Nucleus accumbens (tissue), 56 donors: ENCODE results near the gene CLPTM1L.
A peak's percentile ranks its signal among the peaks of the same experiment; 100 is the strongest.
"Not testable (repeated sequence)": the region's sequence is repeated elsewhere in the genome, so short reads cannot be mapped to it uniquely, and the experiment has no call there.

Experiments
- DNase-seq, 56 donors: peaks; one replicate each; lab custom pipeline; 2025; lab: John Stamatoyannopoulos, UW

CLPTM1L gene

DNA sequence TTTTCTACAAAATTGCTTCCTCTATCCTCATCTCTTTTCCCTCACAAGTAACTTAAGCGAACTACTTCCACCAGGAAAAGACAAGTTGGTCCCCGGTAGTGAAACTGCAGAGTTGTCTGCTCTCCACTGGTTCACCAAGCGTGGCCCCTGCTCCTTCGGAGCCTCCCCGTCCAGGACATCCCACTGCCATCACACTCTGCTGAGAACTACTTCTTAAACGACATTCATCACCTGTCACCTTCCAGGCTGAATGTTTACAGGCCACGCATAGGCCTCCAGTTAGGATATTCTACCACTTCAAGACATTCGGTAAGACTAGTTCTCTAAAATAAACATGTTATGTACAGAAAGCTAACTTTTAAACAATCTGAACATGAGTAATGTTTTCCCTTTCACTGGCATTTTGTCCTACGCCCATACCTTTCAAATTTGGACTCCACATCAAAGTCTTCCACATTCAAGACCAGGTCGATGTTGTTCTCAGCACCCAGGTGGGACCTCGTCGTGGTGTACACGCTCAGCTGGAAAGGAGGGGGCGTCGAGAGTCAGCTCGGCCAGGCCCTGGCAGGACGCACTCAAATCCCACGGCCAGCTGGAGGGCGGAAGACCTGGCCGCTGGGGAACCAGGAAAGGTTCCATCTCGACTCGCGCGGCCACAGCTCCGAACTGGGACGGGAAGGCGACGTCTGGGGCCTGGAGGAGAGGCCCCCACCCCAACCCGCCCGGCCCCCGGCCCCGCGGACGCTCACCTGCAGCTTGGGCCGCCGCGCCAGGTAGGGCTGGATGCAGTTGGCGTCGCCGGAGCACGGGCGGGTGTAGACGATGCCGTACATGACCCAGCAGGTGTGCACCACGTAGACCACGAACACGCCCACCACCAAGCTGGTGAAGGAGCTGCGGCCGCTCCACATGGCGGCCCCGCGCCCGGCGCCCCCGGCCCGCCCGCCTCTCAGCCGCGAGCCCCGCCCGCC is 683 bp downstream of the CLPTM1L start:
- DNase-seq, result peak in 6 of 56 donors; percentile 19 to 54 (median 34)

DNA sequence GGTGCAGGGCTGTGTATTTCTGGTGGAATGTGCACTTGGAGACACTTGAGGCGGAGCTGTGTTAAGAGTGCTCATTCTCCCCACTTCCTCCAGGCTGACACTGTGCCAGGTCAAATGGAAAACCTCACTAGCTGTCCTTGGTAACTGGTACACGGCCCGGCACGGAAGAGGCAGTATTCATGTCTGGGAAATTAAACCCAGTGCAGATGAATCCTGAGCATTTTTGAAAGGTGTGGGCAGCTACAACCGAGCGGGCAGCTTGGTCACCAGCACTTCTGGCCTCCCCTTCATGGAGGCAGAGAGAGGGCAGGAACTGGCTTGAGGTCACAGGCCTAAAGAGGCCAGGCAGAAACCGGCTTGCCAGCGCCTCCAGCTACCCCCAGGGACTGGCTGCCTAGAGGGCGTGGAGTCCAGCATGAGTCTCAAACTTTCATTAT is 1.6 kb downstream of the CLPTM1L start:
- DNase-seq, result no peak

DNA sequence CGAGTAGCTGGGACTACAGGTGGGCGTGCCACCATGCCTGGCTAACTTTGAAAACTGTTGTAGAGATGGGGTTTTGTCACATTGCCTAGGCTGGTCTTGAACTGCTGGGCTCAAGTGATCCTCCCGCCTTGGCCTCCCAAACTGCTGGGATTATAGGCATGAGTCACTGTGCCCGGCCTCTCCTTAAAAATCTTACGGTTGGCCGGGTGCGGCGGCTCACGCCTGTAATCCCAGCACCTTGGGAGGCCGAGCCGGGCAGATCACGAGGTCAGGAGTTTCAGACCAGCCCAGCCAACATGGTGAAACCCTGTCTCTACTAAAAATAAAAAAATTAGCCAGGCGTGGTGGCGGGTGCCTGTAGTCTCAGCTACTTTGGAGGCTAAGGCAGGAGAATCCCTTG is 2.2 kb downstream of the CLPTM1L start:
- DNase-seq, result not testable (repeated sequence)

DNA sequence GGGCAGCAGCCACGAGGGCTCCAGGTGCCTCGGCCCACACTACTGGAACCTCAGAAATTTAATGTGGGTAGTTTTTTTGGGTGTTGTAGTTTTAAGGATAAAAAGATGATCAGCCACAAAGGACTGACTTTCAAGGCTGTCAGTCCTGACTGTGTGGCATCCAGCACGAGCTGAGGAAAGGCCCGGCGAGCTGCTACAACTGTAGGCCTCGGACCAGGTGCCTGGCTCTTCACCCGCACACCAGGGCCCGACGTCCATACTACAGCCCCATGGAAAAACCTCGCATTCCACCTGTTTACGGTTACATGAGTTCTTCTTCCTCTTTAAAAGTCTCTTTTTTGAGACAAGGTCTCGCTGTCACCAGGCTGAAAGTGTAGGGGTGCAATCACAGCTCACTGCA is 2.6 kb downstream of the CLPTM1L start:
- no peak for DNase-seq

DNA sequence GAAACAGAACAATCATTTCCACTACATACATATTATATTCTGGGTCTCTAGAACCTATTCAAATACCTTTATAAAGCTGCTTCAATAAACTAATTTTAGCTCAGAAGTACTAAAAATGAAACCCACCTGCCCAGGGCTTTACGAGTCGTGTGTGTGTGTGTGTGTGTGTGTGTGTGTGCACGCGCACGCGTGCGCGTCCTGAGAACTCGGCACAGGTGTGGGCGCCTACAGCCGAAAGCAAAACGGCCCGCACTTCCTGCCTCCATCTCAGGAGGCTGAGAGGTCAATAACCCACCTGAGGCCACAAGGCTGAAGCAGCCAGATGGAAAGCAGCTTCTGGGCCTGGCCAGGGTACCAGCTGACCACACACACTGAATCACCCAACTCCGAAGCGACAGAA is 3.0 kb downstream of the CLPTM1L start:
- no peak for DNase-seq

DNA sequence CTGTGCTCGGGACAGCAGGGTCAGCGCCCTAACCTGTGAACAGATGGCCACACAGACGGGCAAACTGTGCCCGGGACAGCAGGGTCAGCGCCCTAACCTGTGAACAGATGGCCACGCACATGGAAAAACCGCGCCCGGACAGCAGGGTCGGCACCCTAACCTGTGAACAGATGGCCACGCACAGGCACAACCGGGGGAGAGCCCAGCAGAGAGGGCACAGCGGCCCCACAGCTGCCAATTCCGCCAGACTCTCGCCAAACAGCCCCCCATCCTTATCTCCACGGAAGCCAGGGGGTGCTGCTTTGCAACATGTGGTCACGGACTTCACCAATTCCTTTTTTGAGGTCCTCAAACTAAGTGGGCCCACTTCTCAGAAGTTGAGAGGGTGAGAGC is 5.1 kb downstream of the CLPTM1L start:
- not testable (repeated sequence) for DNase-seq

DNA sequence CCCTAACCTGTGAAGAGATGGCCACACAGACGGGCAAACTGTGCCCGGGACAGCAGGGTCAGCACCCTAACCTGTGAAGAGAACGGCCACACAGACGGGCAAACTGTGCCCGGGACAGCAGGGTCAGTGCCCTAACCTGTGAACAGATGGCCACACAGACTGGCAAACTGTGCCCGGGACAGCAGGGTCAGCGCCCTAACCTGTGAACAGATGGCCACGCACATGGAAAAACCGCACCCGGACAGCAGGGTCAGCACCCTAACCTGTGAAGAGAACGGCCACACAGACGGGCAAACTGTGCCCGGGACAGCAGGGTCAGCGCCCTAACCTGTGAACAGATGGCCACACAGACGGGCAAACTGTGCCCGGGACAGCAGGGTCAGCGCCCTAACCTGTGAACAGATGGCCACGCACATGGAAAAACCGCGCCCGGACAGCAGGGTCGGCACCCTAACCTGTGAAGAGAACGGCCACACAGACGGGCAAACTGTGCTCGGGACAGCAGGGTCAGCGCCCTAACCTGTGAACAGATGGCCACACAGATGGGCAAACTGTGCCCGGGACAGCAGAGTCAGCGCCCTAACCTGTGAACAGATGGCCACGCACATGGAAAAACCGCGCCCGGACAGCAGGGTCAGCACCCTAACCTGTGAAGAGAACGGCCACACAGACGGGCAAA is 5.6 kb downstream of the CLPTM1L start:
- not testable (repeated sequence) for DNase-seq

DNA sequence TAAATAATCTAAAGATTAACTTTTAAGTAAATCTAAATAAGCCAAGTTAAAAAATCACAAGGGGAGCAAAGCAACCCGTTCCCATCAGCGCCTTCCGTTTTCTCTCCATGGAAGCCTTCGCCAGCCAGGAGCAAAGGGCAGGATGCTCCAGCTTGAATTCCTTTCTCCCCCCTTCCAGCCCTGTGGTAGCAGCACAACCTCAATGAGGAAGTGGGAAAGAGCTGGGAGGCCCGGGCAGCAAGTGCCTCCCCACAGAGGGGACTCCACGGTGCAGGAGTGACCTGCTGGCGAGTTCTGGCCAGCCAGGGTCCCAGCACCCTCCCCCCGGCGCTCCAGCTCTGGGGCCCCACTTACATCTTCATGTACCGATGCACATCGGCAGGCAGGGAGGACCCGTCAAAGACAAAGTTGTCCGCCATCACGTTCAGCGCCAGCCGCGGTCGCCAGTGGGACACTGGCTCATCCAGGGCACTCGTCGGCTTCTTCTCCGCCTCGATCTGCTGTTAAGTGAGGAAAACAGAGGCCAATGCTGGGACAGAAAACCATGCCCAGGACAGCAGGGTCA is 6.3 kb downstream of the CLPTM1L start:
- DNase-seq, result no peak

DNA sequence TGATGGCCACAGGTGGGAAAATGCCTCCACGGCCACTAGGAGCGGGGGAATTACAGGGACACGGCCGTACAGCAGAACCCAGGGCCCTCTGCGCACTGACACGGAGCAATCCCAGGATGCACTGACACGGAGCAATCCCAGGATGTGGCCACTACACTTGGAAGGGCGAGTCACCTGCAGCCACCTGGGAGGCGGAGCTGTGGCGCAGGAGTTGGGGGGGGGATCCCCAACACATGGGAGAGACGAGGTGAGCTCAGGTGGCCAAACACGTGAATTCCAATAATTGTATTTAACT is 6.8 kb downstream of the CLPTM1L start:
- no peak for DNase-seq

DNA sequence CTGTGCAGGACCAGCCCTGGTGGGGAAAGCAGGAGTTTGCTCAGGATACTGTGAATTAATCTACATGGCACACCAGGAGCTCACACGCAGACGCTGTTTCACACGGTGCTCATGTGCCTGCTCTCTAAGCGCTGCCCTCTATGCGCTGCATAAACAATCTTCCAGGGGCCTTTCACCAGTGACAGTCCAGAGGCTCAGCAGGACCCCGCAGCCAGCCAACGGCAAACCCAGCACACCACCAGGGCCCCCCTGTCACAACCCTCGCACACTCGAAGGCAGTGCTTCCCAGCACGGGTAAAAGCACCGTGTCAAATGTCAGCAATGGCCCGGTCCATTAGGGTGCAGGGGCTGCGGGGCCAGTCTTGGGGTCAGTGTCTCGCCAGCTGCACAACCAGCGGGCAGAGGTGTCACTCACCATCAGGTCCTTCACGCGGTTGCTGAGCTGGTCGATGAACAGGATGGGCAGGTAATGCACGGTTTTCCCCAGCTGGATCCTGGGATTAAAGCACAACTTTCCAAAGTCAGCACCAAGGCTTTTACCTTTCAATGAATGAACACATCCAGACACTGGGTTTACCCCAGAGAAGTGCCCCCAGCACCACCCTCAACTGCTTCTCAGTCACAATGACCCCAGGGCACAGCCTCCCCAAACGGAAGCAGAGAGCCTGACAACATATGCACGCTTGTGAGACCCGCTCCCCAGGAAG is 7.3 kb downstream of the CLPTM1L start:
- no peak for DNase-seq

DNA sequence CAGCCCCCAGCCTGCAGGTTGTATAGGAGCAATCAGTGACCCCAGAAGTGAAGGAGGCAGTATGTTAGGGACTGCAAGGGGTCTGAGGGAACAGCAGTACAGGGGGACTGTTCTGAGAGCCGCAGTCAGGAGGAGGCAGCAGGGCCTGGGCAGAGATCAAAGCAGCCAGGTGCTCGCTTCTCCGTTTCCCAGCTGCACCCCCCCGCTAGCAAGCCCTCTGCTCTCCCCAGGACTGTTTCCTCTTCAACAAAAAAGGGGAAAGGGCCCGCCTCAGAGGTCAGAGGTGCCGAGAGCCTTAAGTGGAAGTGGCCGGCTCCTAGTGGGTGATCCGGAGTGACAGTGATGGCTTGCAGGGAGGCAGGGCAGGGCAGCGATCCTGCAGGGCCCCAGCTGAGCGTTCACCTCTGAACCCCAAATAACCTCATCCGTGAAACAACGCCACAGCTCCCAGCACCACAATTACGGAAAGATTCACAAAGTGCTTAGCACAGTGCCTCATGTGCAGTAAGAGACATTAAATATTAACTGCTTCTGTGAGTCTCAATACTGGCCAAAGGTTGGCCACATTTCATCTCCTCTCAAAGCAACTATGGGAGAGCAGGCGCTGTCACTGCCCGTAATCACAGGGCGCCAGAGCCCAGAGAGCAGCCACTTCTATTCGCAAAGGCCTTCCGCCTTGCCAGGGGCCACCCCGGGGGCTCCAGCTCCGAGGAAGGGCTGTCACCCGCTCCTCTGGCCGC is 8.0 kb downstream of the CLPTM1L start:
- no peak for DNase-seq

DNA sequence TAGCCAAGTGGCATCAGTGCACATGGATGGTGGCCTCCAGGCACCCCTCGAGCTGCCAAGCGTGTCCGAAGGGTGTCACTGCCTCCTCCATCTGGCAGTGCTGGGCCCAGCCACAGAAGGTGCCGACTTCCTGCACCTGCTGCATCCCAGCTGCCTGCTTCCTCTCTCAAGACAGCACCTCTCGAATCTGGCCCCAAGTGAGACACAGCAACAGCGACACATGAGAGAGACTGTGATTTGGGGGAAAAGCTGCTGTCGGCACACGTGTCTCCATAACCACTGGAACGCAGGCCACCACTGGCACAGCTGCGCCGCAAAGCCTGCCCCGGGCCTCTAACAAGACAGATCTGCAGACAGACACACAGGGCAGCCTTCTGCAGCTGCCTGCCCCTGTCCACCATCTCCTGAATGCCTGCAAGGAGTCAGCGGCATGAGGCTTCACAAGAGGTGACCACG is 8.8 kb downstream of the CLPTM1L start:
- no peak for DNase-seq

DNA sequence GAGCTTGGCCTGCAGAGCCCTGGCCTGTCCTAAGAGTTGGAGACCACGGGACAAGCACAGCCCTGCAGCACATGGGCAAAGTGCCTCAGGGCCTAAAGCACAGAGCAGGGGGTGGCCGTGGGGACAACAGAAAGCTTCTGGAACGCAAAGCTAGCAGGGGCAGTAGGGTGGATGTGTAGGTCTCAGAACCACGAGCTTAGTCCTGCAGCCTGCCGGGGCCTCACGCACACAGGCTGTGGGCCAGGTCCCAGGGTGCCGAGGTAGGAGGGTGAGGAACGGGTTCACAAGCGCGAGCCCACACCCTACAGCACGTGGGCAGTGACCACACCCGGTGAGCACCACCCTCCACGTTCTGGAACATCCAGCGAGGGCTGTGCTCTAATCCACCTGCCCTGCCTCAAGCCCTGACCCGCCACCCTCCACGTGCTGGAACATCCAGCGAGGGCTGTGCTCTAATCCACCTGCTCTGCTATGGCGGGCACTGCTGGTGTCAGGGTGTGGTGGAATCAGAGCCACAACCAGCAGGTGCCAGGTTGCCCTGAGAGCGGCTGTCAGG is 9.3 kb downstream of the CLPTM1L start:
- no peak for DNase-seq

DNA sequence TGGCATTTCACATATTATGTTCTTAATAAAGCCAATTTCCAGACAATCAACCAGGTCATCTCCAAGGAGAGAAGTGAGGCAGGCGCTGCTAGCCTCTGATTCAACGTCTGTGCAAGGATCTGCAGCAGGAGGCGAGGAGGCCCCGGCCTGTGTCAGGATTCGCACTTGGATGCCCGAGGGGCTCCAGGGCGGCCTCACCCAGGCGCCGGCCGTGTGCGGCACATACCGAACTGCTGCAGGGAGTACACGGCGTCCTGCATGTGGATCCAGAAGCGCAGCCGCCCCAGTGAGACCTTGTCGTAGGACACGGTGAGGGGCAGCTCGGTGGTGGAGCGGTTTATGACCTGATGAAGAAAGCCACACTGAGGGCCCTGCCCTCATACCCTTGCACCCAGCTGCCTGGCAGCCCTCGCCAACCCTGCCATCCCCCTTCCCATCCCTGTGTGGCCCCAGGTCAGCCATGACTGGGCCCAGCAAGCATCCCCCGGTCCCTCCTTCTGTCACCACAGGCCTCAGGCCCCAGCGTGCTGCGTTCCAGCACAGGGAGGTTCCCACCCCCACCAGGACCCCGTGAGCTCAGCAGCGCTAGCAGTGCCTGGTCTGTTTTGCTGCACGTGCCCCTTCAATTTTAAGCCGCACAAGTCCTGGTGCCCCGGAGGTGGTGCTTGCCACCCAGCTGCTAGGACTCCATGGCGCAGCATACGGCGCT is 9.9 kb downstream of the CLPTM1L start:
- DNase-seq, result no peak

DNA sequence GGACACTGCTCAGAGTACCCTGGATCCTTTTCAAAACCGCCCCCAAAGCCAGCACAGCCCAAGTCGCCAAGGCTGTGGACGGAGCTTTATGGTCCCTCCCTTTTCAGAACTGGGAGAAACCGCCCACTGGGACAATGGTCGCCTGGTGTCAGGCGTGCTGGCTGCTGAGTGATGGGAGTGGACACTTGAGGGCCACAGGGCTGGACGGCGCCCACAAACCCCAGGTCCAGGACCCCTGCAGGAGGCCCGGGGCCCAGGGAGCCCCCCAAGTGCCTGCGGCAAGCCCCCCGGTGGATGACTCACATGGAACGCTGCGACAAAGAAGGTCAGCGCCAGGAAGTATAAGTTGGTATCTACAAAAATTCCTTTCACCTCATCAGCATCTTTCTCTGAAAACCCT is 10.9 kb downstream of the CLPTM1L start:
- DNase-seq, result no peak

DNA sequence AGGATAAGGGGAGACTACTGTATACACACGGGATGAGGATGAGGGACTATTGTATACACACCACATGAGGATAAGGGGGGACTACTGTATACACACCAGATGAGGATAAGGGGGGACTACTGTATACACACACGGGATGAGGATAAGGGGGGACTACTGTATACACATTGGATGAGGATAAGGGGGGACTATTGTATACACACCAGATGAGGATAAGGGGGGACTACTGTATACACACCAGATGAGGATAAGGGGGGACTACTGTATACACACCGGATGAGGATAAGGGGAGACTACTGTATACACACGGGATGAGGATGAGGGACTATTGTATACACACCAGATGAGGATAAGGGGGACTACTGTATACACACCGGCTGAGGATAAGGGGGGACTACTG is 11.6 kb downstream of the CLPTM1L start:
- not testable (repeated sequence) for DNase-seq

DNA sequence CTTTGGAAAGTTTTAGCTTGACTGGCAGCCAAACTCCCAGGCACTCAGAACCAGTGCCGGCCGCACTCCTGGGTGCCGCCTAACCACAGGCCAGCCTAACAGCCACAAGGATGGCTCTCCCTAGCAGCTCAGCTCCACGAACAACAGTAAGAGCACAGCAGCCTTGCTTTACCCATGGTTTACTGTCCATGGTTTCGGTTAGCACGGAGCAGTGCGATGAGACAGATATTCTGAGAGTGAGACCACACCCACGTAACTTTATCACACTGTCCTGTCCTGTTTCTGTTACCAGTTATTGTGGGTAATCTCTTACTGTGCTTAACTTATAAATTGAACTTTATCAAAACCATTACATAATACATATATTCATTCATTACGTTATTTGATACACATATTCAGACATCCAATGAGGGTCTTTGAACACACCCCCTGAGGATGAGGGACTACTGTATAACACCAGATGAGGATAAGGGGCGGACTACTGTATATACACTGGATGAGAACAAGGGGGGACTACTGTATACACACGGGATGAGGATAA is 12.4 kb downstream of the CLPTM1L start:
- no peak for DNase-seq

DNA sequence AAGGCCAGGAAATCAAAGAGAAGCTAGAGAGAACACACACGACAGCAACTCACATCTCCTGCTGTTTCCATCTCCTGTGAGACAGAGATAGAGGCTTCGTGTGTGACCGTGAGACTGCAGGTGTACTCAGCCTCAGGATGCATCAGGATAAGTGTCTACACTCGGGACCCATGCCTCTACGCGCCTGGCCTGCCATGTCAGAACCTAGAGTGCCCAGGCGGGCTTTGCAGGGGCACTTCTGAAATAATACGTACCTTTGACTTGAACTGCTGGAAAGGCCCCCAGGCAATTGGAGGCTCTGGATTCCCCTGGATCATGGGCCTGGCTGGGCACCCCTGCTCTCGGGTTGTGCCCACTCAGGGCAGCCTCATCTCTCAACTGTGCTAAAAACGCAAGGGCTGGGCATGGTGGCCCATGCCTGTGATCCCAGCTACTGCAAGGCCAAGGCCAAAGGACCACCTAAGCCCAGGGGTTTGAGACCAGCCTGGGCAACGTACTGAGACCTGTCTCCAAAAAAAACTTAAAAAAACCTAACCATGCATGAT is 13.0 kb downstream of the CLPTM1L start:
- no peak for DNase-seq
